RWPE2 (cell line): Measurements from ENCODE around the gene COL16A1.

Experiments used
- ATAC-seq: fragments of 200-7000 bp; cut with Tn5 transposase; 3 replicates; pipeline ENCODE4 v1.9.1; 2021; ENCODE audit warnings: low read depth
- DNase-seq: peaks from one replicate; pipeline ENCODE4 v3.0.0-alpha.2; 2020; ENCODE audit warnings: low spot score
- H3K27ac ChIP-seq: fragments of 450-650 bp; 2 replicates; pipeline ENCODE4 v1.5.1; 2017; ENCODE audit warnings: mild to moderate bottlenecking; ENCODE audit not compliant: poor library complexity, severe bottlenecking
- H3K27me3 ChIP-seq: fragments of 250-450 bp; sonication (Bioruptor Pico); 2 replicates; pipeline ENCODE4 v1.5.1; 2021; ENCODE audit warnings: mild to moderate bottlenecking, moderate library complexity; ENCODE audit not compliant: insufficient read depth, poor library complexity, severe bottlenecking
- H3K36me3 ChIP-seq: fragments of 250-450 bp; sonication (Bioruptor Pico); 2 replicates; pipeline ENCODE4 v1.5.1; 2020; ENCODE audit warnings: low read depth, mild to moderate bottlenecking, moderate library complexity
- H3K4me1 ChIP-seq: fragments of 250-450 bp; sonication (Bioruptor Pico); 2 replicates; pipeline ENCODE4 v1.5.1; 2021; ENCODE audit warnings: mild to moderate bottlenecking, moderate library complexity; ENCODE audit not compliant: insufficient read depth, poor library complexity, severe bottlenecking
- H3K4me3 ChIP-seq: fragments of 250-450 bp; sonication (Bioruptor Pico); 2 replicates; pipeline ENCODE4 v1.5.1; 2021; ENCODE audit warnings: mild to moderate bottlenecking, moderate library complexity; ENCODE audit not compliant: severe bottlenecking
- H3K9me3 ChIP-seq: fragments of 250-450 bp; sonication (Bioruptor Pico); 2 replicates; pipeline ENCODE4 v1.5.1; 2021; ENCODE audit warnings: mild to moderate bottlenecking, moderate library complexity; ENCODE audit not compliant: severe bottlenecking
- TF ChIP-seq, protein P1 (sequence below): fragments of 450-650 bp; IDR thresholded peaks from one replicate; pipeline ENCODE4 v1.5.1; 2017; ENCODE audit warnings: mild to moderate bottlenecking, moderate library complexity; ENCODE audit not compliant: poor library complexity, severe bottlenecking

The COL16A1 gene

DNA sequence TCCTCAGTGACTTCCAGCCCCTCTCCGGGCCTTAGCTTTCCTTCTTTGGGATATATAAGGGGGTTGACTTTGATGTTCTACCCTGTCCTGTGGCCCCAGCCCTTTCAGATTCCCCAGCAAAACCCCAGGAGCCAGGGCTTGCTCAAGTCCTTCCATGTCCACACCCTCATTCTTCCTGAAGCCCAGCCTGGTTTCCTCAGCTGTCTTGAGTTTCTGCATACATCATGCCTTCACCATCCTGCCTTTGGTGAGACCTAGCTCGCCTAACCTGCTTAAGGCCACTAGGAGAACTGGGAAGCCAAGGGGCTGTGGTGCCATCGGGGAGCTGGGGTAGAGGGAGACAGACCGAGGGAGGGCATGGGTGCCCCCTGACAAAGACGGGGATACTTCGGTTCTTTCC, 42.0 kb downstream of the COL16A1 start:
- ATAC-seq (no peak), DNase-seq (no peak)
- H3K27ac ChIP-seq = no peak overlapping the region
- H3K9me3 ChIP-seq = no peaks in the 10 kb centered on the region
- H3K4me1 ChIP-seq = peaks cover 7% of the 10 kb centered on the region
- TF ChIP-seq, protein P1, sequence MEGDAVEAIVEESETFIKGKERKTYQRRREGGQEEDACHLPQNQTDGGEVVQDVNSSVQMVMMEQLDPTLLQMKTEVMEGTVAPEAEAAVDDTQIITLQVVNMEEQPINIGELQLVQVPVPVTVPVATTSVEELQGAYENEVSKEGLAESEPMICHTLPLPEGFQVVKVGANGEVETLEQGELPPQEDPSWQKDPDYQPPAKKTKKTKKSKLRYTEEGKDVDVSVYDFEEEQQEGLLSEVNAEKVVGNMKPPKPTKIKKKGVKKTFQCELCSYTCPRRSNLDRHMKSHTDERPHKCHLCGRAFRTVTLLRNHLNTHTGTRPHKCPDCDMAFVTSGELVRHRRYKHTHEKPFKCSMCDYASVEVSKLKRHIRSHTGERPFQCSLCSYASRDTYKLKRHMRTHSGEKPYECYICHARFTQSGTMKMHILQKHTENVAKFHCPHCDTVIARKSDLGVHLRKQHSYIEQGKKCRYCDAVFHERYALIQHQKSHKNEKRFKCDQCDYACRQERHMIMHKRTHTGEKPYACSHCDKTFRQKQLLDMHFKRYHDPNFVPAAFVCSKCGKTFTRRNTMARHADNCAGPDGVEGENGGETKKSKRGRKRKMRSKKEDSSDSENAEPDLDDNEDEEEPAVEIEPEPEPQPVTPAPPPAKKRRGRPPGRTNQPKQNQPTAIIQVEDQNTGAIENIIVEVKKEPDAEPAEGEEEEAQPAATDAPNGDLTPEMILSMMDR = no peak
- H3K36me3 ChIP-seq = peaks cover 60% of the 10 kb centered on the region
- H3K27me3 ChIP-seq = no peaks in the 10 kb centered on the region
- no peak overlapping the region for H3K4me3 ChIP-seq

DNA sequence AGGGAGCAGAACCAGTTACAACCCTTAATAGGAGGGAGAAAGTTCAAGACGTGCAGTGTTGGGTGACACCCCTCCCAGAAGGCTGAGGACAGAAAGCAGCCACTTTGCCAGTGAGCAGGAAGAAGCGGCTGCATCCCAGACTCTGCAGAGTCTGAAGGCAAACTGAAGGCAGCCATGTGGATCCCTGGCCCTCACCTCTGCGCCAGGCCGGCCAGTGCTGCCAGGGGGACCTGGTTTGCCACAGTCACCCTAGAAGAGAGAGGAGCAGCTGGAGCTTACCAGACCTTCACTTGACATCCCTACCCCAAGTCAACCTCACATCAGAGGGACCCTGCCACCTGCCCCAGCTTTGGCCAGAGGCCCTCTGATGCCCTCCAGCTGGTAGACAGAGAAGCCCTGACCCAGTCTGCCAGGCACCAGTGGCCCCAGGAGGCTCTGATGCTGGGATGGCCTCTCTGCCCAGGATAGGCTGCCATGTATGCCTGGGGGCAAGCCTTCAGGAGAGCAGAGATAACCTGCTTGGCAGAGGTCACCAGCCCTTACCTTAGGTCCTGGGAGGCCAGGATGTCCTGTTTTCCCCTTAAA, 42.9 kb downstream of the COL16A1 start:
- no peak for ATAC-seq
- no peaks in the 10 kb centered on the region for H3K4me1 ChIP-seq

DNA sequence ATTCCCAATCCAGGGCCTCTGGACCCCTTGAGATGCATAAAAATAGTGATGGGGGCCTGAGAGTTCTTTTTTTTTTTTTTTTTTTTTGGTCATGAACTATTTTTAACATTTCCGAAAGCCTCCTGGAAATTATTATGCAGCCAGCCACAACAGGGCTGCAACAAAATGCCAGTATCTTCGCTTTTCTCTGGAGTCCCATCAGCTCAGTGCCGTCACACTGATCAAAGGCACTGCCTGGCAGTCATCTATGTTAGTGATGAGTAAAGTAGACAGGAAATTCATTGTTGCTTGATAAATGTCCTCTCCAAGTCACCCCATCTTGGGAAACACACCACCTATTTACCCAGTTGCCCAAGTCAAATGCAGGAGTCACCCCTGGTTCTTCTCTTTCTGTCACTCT, 43.9 kb downstream of the COL16A1 start:
- H3K4me3 ChIP-seq = no peak overlapping the region

More for the DNA sequence above, 42.9 kb downstream of the COL16A1 start:
- no peaks in the 10 kb centered on the region for H3K9me3 ChIP-seq
- TF ChIP-seq, protein P1 = no peak
- peaks cover 61% of the 10 kb centered on the region for H3K36me3 ChIP-seq
- H3K27me3 ChIP-seq = no peaks in the 10 kb centered on the region
- no peak overlapping the region for H3K4me3 ChIP-seq
- DNase-seq = no peak
- no peak overlapping the region for H3K27ac ChIP-seq

DNA sequence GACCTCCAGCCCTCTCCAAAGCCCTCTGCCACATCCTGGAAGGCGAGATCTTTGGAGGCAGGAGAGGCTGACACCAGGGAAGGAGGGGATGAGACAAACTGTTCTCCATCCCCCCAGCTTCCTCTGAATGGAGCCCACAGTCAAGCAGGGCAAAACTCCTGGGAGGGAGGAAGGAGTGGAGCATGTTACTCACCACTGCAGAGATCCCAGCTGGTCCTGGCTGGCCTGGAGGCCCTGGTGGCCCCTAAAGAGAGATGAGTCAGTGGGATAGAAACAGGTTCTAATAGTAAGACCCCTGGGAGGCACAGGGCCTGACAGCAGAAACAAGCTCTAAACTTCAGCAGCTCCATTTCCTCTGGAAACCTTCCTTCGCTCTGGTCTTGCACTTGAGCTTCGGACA, 45.1 kb downstream of the COL16A1 start:
- DNase-seq (no peak), ATAC-seq (no peak)
- peaks cover 65% of the 10 kb centered on the region for H3K36me3 ChIP-seq
- TF ChIP-seq, protein P1 = no peak
- H3K9me3 ChIP-seq = no peaks in the 10 kb centered on the region
- H3K27ac ChIP-seq = no peak overlapping the region
- no peaks in the 10 kb centered on the region for H3K27me3 ChIP-seq
- H3K4me3 ChIP-seq = no peak overlapping the region
- H3K4me1 ChIP-seq = no peaks in the 10 kb centered on the region

More for the DNA sequence above, 43.9 kb downstream of the COL16A1 start:
- Histone ChIP-seq H3K4me1 (no peaks in the 10 kb centered on the region), H3K9me3 (no peaks in the 10 kb centered on the region), H3K36me3 (peaks cover 59% of the 10 kb centered on the region), H3K27me3 (no peaks in the 10 kb centered on the region), H3K27ac (no peak overlapping the region)
- TF ChIP-seq, protein P1 = no peak
- no peak for DNase-seq
- ATAC-seq = no peak

DNA sequence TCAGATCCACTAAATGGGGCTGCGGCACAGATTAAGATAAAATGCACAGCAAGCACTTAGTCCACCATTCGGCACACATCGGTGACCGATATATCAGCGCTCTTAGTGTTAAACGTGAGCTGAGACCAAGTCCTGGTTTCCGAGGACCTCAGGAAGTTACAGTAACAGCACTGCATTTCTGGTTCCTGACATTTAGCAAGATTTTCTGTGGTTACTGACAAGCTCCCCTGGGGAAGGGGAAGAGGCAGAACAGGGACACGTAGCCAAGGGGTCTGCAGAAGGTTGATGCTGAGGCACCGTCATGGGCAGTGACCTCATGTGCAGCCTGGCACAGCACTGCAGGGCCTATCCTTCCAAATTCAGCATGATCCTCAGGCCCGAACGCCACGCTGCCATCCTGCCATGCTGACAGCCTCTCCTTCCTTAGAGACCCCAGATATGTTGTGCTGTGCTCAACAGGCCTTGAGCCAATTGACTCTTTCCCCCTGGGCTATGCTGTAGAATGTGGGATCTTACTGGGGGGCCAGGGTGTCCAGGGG, 45.8 kb downstream of the COL16A1 start:
- DNase-seq = no peak
- peaks cover 69% of the 10 kb centered on the region for H3K36me3 ChIP-seq
- no peaks in the 10 kb centered on the region for H3K4me1 ChIP-seq
- no peak overlapping the region for H3K27ac ChIP-seq
- ATAC-seq = no peak
- TF ChIP-seq, protein P1 = no peak
- H3K9me3 ChIP-seq = no peaks in the 10 kb centered on the region
- H3K27me3 ChIP-seq = no peaks in the 10 kb centered on the region
- H3K4me3 ChIP-seq = no peak overlapping the region
